Spleen (tissue), 7 donors: ENCODE data around the gene WDR43.
"Not testable (repeated sequence)": the region's sequence is repeated elsewhere in the genome, so short reads cannot be mapped to it uniquely, and the experiment has no call there.

Experiments used
- CTCF ChIP-seq, 11 experiments: fragments of 200-600 bp in 7 of 11; fragments of 450-650 bp in 4 of 11; sonication (generic) in 4 of 11; IDR thresholded peaks in 8 of 11; conservative IDR thresholded peaks in 3 of 11; 1 replicate in 7 of 11; 2 replicates in 4 of 11; pipeline versions ENCODE4 v1.4.0 to v1.8.0; 2016 to 2021; ENCODE audit warnings: antibody characterized with exemption in 11 of 11, inconsistent platforms in 4 of 11, mild to moderate bottlenecking in 1 of 11
- POLR2A ChIP-seq, 3 donors: fragments of 450-650 bp; IDR thresholded peaks; one replicate each; pipeline ENCODE4 v1.5.1; 2017; ENCODE audit warnings: antibody characterized with exemption in 3 of 3, mild to moderate bottlenecking in 1 of 3
- donor health status: DM: no; HTN: no; CAD: no; lungs with moderate emphysema.
- donor health status: DM: no; HTN: no; CAD: no.
- donor health status: DM: no; HTN: no; CAD: no.

GRCh38 chr2:28978001-28978400, 83.5 kb downstream of the WDR43 start:
- not testable (repeated sequence) for TF ChIP-seq CTCF (IDR thresholded peaks at IDR 0.05 in 8 of 11, conservative IDR thresholded peaks at IDR 0.05 in 3 of 11); POLR2A (IDR thresholded peaks at IDR 0.05)
